ENCODE measurements around the gene NEK6. TPM values are rescaled to one million over a fixed set of nuclear protein-coding genes. Genes with fewer than 3 reads are reported as not detected.
A peak's percentile ranks its signal among the peaks of the same experiment; 100 is the strongest.

The NEK6 gene
- total RNA-seq, 2 donors from 2014 or later, result 15.5 to 23.6 TPM

GRCh38 chr9:124340219-124341069 is 82.7 kb downstream of the NEK6 start:
- WGBS, 2 donors, result 81 to 89% methylated on average over 6 to 15 of the region's 18 CpGs
- Histone ChIP-seq H3K9me3 (peaks cover 0 to 9% (median 0%) of the 10 kb centered on the region in 3 donors), H3K27me3 (no peaks in the 10 kb centered on the region), H3K4me3 (no peak overlapping the region), H3K27ac (no peak overlapping the region), H3K36me3 (replicated peaks in 1 of 2; ENCODE audit: insufficient read depth in 1 of 2, low read depth in 2 of 2) (peaks cover 0 to 8% of the 10 kb centered on the region in 2 donors), H3K4me1 (no peaks in the 10 kb centered on the region)
- ATAC-seq (no peak), DNase-seq (no peak)
- TF ChIP-seq POLR2A (IDR thresholded peaks at IDR 0.05), result no peak
- no peak for TF ChIP-seq CTCF (IDR thresholded peaks at IDR 0.05)
- intact Hi-C loops (cut with DNase I), result no loop called here

DNA sequence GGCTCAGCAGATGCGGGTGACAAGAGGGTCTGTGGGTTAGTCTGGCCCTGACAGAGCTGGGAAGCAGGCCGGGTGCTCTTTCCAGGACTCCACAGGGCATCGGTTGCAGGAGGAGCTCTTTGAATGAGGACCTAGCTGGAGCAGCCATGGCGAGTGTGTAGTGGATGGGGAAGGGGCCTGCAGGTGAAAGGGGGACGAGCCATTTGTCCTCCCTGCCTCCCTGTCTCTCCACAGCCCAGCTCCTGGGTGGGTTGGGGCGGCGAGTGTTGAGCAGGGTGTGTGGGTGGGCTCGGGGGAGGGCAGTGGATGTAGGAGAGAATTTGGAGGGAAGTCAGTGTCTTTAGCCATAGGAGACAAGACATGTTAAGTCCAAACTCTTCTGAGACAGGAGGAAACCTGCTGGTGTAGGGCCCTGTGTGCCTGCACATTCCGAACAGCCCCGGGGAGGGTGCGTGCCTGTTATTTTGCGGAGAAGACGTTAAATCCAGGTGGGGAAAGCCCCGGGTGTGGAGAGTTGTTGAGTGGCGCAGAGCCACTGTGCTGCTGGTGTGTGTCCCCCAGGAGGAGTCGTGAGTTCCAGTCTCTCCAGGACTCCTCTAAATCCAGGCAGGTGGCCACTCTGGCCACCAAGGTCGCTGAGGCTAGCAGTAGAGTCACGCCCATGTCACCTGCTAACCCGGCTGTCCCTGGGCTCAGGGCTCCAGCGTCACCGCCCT is 83.9 kb downstream of the NEK6 start:
- H3K27ac ChIP-seq, result no peak overlapping the region
- H3K27me3 ChIP-seq, result no peaks in the 10 kb centered on the region
- ATAC-seq, result no peak
- H3K4me3 ChIP-seq, result no peak overlapping the region
- DNase-seq, result no peak
- TF ChIP-seq POLR2A (IDR thresholded peaks at IDR 0.05) (no peak), CTCF (IDR thresholded peaks at IDR 0.05) (no peak)
- intact Hi-C loops (cut with DNase I), result no loop called here
- 82 to 91% methylated on average over 14 to 21 of the region's 21 CpGs for WGBS, 2 donors
- H3K36me3 ChIP-seq (replicated peaks in 1 of 2; ENCODE audit: insufficient read depth in 1 of 2, low read depth in 2 of 2), result peaks cover 6 to 8% of the 10 kb centered on the region in 2 donors
- H3K9me3 ChIP-seq, result peaks cover 0 to 9% (median 0%) of the 10 kb centered on the region in 3 donors
- H3K4me1 ChIP-seq, result no peaks in the 10 kb centered on the region

- intact Hi-C loops (cut with DNase I), result no loop called here
- ATAC-seq (no peak), DNase-seq (no peak)
- no peak overlapping the region for H3K4me3 ChIP-seq
- WGBS, 2 donors, result 86 to 91% methylated on average over 8 to 11 of the region's 11 CpGs
- peaks cover 6 to 10% of the 10 kb centered on the region in 2 donors for H3K36me3 ChIP-seq (replicated peaks in 1 of 2; ENCODE audit: insufficient read depth in 1 of 2, low read depth in 2 of 2)
- H3K27ac ChIP-seq, result no peak overlapping the region
- H3K27me3 ChIP-seq, result no peaks in the 10 kb centered on the region
- TF ChIP-seq CTCF (IDR thresholded peaks at IDR 0.05) (no peak), POLR2A (IDR thresholded peaks at IDR 0.05) (no peak)
- no peaks in the 10 kb centered on the region for H3K4me1 ChIP-seq
- peaks cover 0 to 4% (median 0%) of the 10 kb centered on the region in 3 donors for H3K9me3 ChIP-seq
Measured at GRCh38 chr9:124342402-124342775, 84.6 kb downstream of the NEK6 start.

GRCh38 chr9:124342776-124343485 is 85.2 kb downstream of the NEK6 start:
- TF ChIP-seq CTCF (IDR thresholded peaks at IDR 0.05) (no peak), POLR2A (IDR thresholded peaks at IDR 0.05) (no peak)
- intact Hi-C loops (cut with DNase I), result no loop called here
- H3K4me1 ChIP-seq, result no peaks in the 10 kb centered on the region

More at GRCh38 chr9:124342776-124343485, 85.2 kb downstream of the NEK6 start:
- H3K36me3 ChIP-seq (replicated peaks in 1 of 2; ENCODE audit: insufficient read depth in 1 of 2, low read depth in 2 of 2), result peaks cover 6 to 11% of the 10 kb centered on the region in 2 donors
- 71 to 82% methylated on average over 8 to 24 of the region's 26 CpGs for WGBS, 2 donors
- no peak overlapping the region for H3K27ac ChIP-seq
- H3K9me3 ChIP-seq, result no peaks in the 10 kb centered on the region
- no peak overlapping the region for H3K4me3 ChIP-seq
- ATAC-seq, result no peak
- peak in 1 of 4 donors; percentile 30 for DNase-seq
- no peaks in the 10 kb centered on the region for H3K27me3 ChIP-seq

All from body of pancreas (tissue), 4 donors.